HepG2 (cell line): ENCODE data around the gene ARL3. TPM values are rescaled to one million over a fixed set of nuclear protein-coding genes. Genes with fewer than 3 reads are reported as not detected.

Source experiments
- ARNTL ChIP-seq: sonication (generic); formaldehyde crosslinking; IDR thresholded peaks from 2 replicates; pipeline ENCODE4 v1.4.0; 2020; ENCODE audit warnings: mild to moderate bottlenecking, missing genetic modification reagents
- BATF2 ChIP-seq: sonication (generic); formaldehyde crosslinking; IDR thresholded peaks from 2 replicates; pipeline ENCODE4 v1.8.0; 2022; ENCODE audit warnings: mild to moderate bottlenecking, missing genetic modification reagents, moderate library complexity
- CCDC6 ChIP-seq: sonication (generic); formaldehyde crosslinking; IDR thresholded peaks from 2 replicates; pipeline ENCODE4 v1.8.1; 2022; ENCODE audit warnings: mild to moderate bottlenecking, missing genetic modification reagents, moderate library complexity
- CHCHD3 ChIP-seq: sonication (generic); formaldehyde crosslinking; IDR thresholded peaks from 2 replicates; pipeline ENCODE4 v1.8.0; 2022; ENCODE audit warnings: mild to moderate bottlenecking, missing genetic modification reagents, moderate library complexity
- ELK4 ChIP-seq: sonication (generic); formaldehyde crosslinking; IDR thresholded peaks from 2 replicates; pipeline ENCODE4 v1.9.0; 2021; ENCODE audit warnings: missing genetic modification reagents, borderline replicate concordance
- FOXA3 ChIP-seq: IDR thresholded peaks from 2 replicates; pipeline ENCODE4 v1.6.1; 2016; ENCODE audit warnings: missing genetic modification reagents, missing compliant biosample characterization
- FOXK1 ChIP-seq: sonication (generic); formaldehyde crosslinking; IDR thresholded peaks from 2 replicates; pipeline ENCODE4 v1.4.0; 2020; ENCODE audit warnings: low read depth, missing genetic modification reagents, borderline replicate concordance
- KDM5A ChIP-seq: fragments of 200-600 bp; sonication (generic); IDR thresholded peaks from 2 replicates; pipeline ENCODE4 v1.7.0; 2018; ENCODE audit warnings: antibody characterized with exemption, mild to moderate bottlenecking, low read length, borderline replicate concordance
- MXI1 ChIP-seq: IDR thresholded peaks from 3 replicates; pipeline ENCODE4 v1.6.1; 2012; ENCODE audit warnings: low read depth, low read length, inconsistent platforms, borderline replicate concordance
- NFIB ChIP-seq: sonication (generic); formaldehyde crosslinking; IDR thresholded peaks from 2 replicates; pipeline ENCODE4 v1.9.0; 2021; ENCODE audit warnings: missing genetic modification reagents, mild to moderate bottlenecking, borderline replicate concordance
- NFYB ChIP-seq: sonication (generic); formaldehyde crosslinking; IDR thresholded peaks from 2 replicates; pipeline ENCODE4 v1.4.0; 2020; ENCODE audit warnings: missing genetic modification reagents
- POLR2AphosphoS2 ChIP-seq: IDR thresholded peaks from 2 replicates; pipeline ENCODE4 v1.6.1; 2011; ENCODE audit warnings: low read depth, low read length, improper control_type of control experiment
- RBM39 ChIP-seq: fragments of 200-400 bp; formaldehyde crosslinking; IDR thresholded peaks from one replicate; pipeline ENCODE4 v1.6.1; 2018; ENCODE audit warnings: antibody characterized with exemption, mild to moderate bottlenecking, low read depth, low read length; ENCODE audit not compliant: poor library complexity, severe bottlenecking
- SKI ChIP-seq: fragments of 450-650 bp; IDR thresholded peaks from one replicate; pipeline ENCODE4 v1.6.1; 2018; ENCODE audit warnings: mild to moderate bottlenecking; ENCODE audit not compliant: partially characterized antibody
- SMAD9 ChIP-seq: sonication (generic); formaldehyde crosslinking; IDR thresholded peaks from 2 replicates; pipeline ENCODE4 v1.5.1; 2020; ENCODE audit warnings: mild to moderate bottlenecking, missing genetic modification reagents
- SMYD3 ChIP-seq: sonication (generic); formaldehyde crosslinking; IDR thresholded peaks from 2 replicates; pipeline ENCODE4 v1.8.1; 2023; ENCODE audit warnings: mild to moderate bottlenecking, missing genetic modification reagents
- XBP1 ChIP-seq: sonication (generic); formaldehyde crosslinking; IDR thresholded peaks from 2 replicates; pipeline ENCODE4 v1.5.0; 2020; ENCODE audit warnings: missing genetic modification reagents
- ZFP90 ChIP-seq: sonication (generic); formaldehyde crosslinking; IDR thresholded peaks from 2 replicates; pipeline ENCODE4 v1.8.0; 2022; ENCODE audit warnings: missing genetic modification reagents, mild to moderate bottlenecking, inconsistent platforms, borderline replicate concordance
- ZFY ChIP-seq: sonication (generic); formaldehyde crosslinking; IDR thresholded peaks from 2 replicates; pipeline ENCODE4 v1.4.0; 2020; ENCODE audit warnings: missing genetic modification reagents
- ZMYM3 ChIP-seq: sonication (generic); formaldehyde crosslinking; IDR thresholded peaks from 2 replicates; pipeline ENCODE4 v1.5.1; 2020; ENCODE audit warnings: mild to moderate bottlenecking, missing genetic modification reagents
- ZNF142 ChIP-seq: sonication (generic); formaldehyde crosslinking; IDR thresholded peaks from 2 replicates; pipeline ENCODE4 v1.4.0; 2020; ENCODE audit warnings: missing genetic modification reagents
- ZNF367 ChIP-seq: sonication (generic); formaldehyde crosslinking; IDR thresholded peaks from 2 replicates; pipeline ENCODE4 v1.4.0; 2020; ENCODE audit warnings: missing genetic modification reagents, borderline replicate concordance
- ZNF569 ChIP-seq: sonication (generic); formaldehyde crosslinking; IDR thresholded peaks from 2 replicates; pipeline ENCODE4 v1.5.0; 2020; ENCODE audit warnings: mild to moderate bottlenecking, missing genetic modification reagents, moderate library complexity, borderline replicate concordance
- ZNF737 ChIP-seq: sonication (generic); formaldehyde crosslinking; IDR thresholded peaks from 2 replicates; pipeline ENCODE4 v1.5.0; 2020; ENCODE audit warnings: missing genetic modification reagents, mild to moderate bottlenecking, borderline replicate concordance
- polyA plus RNA-seq, 8 experiments: library from polyadenylated mRNA; depleted of rRNA in 3 of 8; stranded (reverse) in 7 of 8; unstranded in 1 of 8; fragments of >200 nt; fragmentation: Illumina TruSeq in 4 of 8; extraction: Trizol in 4 of 8; gene quantifications; 2 replicates each; pipeline versions ENCODE4 v1.2.1 to v1.2.3, GENCODE V29; 2011 to 2016; ENCODE audit warnings: low read depth in 4 of 8, missing spikeins in 1 of 8, mixed read lengths in 1 of 8; ENCODE audit not compliant: insufficient read depth in 1 of 8
- total RNA-seq, 5 experiments: library from RNA; depleted of rRNA; stranded (reverse); fragments of >200 nt; fragmentation: Illumina TruSeq; extraction: Trizol; gene quantifications; 2 replicates each; pipeline ENCODE4 v1.2.3, GENCODE V29; 2016; ENCODE audit warnings: low read depth in 1 of 5

ARL3 gene
- total and polyA plus RNA-seq, 2 of the 13 experiments (the other 11 are each of a cell fraction or from before 2014, with no cell fraction given): 5.2 to 6.6 TPM

DNA sequence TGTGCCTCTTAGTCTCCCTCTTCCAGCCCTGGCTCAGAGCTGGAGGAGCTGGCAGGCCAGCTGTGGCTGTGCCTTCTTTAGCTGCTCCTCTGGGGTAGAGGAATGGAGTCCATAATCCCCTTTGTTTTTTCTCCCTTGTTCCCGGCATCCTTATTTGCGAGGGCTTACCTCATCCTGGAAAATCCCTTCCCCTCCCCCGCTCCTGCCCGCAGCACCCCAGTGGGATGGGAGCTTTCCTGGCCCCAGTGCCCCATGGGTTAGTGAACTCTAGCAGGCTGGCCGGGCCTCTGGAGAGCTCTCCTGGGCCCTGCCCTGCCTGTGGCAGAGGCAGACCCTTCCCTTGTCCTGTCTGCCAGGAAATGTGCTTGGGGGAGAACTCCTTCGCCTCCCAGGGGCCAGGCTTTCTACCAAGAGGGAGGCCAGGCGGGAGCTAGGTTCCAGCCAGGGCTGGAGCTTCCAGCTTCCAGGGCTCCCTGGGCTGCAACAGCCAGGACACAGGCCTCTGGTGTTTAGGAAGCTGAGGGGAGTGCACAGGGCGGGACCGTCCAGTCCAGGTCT lies 86.4 kb downstream of the ARL3 start (continued):
- TF ChIP-seq SKI (no peak), ZFP90 (CRISPR knock-in tag) (no peak), ELK4 (CRISPR knock-in tag) (no peak), SMAD9 (CRISPR knock-in tag) (no peak), CHCHD3 (CRISPR knock-in tag) (no peak), SMYD3 (CRISPR knock-in tag) (no peak), ZNF737 (CRISPR knock-in tag) (no peak), FOXA3 (CRISPR knock-in tag) (peak; percentile 33; the same call in 1 of the 2 replicates), MXI1 (no peak), NFIB (no peak), ZNF569 (CRISPR knock-in tag) (no peak), BATF2 (CRISPR knock-in tag) (no peak), NFYB (CRISPR knock-in tag) (no peak), KDM5A (no peak), POLR2AphosphoS2 (no peak), XBP1 (CRISPR knock-in tag) (no peak), FOXK1 (no peak), RBM39 (no peak), ZNF367 (no peak), CCDC6 (CRISPR knock-in tag) (no peak), ZNF142 (CRISPR knock-in tag) (no peak), ZFY (peak; percentile 24; the same call in 1 of the 2 replicates), ARNTL (no peak), ZMYM3 (CRISPR knock-in tag) (no peak)
